GM18861 (cell line): ENCODE measurements around the gene ZFYVE28.

Experiments used
- ATAC-seq: cut with Tn5 transposase; IDR thresholded peaks from one replicate; pipeline ENCODE4 v1.9.1; 2021; ENCODE audit not compliant: unreplicated experiment

Gene ZFYVE28

DNA sequence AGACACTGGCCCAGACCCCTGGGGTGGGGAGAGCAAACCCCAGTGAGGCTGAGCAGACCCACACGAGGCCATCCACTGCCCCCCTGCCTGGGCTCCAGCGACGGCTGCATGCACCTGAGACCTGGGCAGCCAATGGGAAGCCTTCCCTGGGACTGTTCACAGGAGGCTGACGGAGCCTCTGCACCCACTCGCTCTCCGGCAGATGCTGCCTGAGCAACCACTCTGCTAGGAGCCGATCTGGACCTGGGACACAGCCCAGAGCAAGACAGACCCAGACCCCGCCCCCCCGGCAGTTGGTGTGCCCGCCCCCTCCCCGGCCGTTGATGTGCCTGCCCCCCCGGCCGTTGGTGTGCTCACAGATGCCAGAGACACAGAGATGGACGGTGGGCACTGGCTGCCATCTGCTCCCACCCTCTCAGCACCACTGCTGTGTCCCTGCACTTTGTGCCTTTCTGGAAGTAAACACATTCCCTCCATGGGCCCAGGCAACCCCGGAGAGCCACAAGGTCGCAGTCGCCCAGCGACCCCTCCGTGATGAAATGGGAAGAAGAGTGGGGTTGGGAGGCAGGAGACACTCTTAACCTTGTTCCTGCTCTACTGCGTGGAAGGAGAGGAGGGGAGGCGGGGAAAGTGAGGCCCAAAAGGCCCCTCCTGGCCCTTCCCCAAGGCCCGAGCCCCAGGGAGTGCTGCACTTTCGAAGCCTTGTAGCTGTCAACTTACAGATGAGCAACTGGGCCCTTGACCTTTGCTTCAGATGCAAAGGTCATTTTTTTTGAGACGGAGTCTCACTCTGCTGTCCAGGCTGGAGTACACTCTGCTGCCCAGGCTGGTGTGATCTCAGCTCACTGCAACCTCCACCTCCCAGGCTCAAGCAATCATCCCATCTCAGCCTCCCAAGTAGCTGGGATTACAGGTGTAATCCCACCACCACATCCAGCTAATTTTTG is 62.0 kb downstream of the ZFYVE28 start:
- no peak for ATAC-seq

DNA sequence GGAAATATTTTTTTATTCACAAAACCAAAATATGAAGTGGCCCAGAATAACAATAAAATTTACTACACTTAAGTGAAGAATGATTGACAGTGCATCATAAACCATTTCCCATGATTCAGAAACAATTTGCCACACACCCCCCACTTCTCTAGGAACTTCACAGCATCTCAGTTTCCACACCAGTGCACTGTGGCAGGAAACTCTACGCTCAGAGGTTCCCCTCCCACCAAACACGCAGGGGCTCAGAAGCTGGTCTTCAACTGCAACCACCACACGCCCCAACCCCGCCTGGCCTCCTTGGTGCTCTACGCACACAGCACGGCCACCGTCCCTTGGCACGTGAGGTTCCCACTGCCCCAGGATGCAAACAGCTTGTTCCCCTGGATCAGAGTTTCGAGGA is 63.7 kb downstream of the ZFYVE28 start:
- no peak for ATAC-seq

DNA sequence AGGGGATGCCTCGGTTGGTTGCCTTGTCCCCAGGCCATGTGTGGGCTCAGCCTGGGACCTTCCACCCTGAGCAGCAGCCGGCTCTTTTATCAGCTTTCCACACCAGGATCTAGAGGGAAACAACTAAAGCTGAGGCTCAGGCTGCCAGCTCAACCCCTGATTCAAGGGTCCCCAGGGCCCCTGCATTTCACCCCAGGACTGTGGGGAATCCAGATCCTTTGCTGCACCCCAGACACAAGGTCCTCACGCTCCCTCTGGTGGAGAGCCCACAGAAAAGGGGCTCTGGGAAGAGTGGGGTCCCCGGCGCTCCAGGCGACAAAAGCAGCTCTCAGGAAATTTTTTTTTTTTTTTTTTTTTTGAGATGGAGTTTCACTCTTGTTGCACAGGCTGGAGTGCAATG is 64.3 kb downstream of the ZFYVE28 start:
- no peak for ATAC-seq

DNA sequence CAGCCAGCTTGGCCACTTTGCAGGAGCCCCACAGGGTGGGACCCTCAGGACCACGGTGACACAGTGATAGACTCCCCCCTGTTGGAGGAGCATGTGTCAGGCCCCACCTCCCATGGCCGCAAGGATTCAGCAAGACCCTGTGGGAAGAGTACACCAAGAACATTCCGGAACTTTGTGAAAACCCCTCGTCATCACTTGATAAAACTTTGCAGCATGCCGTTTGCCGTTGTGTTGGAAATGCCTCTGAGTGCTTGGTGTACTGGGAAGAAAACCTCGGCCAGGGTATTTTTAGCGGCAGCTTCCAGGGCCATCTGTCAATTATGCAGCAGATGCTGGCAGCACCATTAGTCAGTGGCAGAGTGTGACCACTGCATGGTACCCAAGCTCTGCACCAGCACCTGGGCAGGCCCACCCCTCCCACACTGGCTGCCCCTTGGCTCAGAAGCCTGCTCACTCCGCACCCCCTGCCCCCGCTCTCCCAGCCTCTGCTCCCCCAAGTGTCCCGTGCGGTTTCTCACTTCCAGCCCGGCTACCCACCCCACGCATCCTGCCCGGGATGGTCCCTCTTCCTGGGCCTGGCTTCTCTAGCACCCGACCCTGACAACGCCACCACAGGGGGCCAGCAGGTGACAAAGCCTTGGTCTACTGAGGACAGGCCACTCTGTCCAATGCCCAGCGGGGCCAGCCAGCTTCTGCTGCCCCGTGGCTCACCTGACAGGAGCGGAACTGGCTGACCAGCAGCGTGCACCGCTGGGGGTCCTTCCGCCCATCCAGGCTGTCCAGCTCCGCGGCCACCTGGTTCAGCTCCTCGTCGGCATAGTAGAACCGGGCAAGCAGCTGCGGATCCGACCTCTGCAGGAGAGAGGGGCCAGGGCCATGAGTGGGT is 65.0 kb downstream of the ZFYVE28 start:
- ATAC-seq: no peak

DNA sequence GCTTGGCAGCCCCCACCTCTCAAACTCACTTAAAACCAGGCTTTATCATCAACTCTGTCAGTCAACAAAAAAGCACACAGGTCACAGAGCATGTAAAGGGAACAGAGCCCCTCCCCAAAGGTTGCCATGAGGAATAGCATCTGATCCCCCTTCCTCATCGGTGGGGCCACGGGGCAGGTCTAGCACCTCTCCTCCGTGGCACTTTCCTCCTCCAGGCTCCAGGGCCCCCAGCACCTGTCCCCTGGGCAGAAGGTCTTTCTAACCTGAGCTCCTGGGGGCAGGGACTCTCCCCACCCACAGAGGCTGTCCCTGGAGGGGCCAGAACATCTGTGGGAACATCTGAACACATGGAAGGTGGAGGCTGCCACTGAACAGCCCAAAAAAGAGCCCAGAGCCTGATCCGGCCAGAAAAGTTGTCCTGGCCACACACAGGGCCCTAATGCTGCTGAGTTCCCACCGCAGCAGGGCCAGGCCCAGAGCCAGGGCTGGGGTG is 65.7 kb downstream of the ZFYVE28 start:
- ATAC-seq: no peak

DNA sequence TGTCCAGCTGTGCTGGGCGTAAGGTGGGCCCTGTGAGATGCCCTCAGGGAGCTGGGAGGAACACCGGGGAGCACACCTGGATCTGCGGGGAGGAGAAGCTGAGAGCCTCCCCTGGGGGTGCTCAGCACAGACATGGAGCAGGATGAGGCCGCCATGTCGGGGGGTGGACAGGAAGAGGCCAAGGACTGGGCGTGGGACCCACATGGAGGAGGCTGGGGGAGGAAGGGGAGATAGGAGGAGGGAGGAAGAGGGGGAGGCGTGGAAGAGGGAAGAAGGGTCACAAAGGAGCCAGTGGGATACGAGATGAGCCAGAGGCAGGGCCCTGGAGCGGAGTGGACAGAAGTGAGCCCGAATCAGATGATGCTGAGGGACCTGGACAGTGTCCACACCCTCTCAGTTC is 66.3 kb downstream of the ZFYVE28 start:
- no peak for ATAC-seq

DNA sequence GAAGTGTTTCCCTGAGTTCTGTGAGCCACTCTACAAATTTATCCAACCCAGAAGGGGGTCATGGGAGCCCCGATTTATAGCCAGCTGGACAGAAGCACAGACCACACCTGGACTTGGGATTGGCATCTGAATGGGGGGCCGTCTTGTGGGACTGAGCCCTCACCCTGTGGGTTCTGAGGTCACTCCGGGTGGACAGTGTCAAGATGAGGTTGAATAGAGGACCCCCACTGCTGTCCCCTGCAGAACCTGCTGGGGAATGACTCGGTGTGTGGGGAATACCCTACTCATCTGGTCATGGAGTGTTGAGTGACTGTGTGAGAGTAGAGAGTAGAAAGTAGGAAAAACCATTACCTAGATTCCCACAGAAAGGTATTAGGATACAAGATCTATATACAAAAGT is 67.5 kb downstream of the ZFYVE28 start:
- no peak for ATAC-seq

DNA sequence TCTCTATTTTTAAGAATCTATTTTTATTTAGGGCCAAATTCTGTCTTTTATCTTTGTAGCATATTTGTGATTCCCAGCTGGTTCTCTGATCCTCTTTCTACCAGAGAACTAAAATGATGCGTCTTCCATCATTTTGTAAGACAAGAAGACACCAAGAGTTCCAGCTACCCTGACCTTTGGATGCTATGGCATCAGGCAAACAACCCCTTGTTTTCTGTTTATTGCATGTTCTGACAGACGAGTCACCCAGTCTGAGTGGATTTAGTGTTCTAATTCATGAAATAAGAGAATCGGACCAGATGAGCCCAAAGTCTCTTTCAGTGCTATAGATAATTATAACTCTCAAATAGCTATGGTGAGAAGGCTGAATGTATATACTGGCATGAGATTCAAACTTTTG is 69.7 kb downstream of the ZFYVE28 start:
- ATAC-seq: no peak

DNA sequence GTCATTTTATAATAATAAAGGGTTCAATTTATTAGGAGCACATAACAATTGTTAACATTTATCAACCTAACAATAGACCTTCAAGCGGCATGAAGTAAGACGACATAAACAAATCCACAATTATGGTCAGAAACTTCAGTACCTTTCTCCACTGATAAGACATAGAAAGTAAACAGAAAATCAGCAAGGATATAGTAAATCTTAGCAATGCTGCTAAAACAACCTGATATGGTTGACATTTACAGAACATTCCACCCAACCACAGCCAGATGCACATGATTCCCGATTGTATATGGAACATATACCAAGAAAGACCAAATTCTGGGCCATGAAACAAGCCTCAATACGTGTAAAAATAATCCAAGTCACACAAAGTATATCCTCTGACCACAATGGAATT is 71.3 kb downstream of the ZFYVE28 start:
- ATAC-seq: no peak

DNA sequence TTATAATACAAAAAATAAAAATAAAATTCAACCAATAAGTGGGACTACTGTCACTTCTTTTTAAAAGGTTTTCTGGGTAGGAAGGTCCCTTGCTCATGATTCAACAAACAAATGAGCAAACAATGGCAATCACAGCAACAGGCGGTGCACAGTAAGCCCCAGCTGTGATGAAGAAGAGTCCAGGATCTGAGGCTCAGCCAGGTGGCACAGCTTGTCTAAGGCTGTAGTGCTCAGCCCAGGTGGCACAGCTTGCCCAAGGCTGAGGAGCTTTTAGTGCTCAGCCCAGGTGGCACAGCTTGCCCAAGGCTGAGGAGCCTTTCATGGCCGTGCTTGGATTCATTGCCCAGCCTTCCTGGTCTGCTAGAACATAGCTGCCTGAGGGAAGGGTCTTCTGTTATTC is 75.0 kb downstream of the ZFYVE28 start:
- ATAC-seq: no peak

DNA sequence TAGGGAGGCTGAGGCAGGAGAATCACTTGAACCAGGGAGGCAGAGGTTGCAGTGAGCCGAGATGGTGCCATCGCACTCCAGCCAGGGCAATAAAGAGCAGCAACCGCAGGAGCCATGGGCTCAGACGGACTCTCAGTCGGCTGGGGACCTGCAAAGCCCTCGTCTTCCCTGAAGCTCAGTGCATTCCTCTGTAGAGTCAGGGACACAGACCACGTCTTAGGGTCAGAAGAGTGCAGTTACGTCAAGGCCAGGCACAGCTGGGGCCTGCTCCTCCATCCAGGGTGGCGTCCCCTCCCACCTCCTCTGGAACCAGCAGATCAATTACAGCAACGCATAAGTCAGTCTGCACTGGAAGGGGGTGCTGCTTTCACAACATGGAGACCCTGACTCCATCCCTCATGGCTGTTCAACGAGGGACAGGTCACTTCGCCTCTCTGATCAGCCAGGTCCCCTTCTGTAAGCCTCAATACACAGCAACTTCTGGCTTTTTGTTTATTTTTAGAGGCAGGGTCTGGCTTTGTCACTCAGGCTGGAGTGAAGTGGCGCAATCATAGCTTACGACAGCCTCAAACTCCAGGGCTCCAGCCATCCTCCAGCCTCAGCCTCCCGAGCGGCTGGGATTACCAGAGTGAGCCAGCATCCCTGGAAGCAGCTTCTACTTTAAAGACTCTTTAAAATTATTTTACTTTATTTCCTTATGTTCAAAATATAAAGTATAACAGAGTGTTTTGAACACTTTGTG is 76.4 kb downstream of the ZFYVE28 start:
- ATAC-seq: no peak

DNA sequence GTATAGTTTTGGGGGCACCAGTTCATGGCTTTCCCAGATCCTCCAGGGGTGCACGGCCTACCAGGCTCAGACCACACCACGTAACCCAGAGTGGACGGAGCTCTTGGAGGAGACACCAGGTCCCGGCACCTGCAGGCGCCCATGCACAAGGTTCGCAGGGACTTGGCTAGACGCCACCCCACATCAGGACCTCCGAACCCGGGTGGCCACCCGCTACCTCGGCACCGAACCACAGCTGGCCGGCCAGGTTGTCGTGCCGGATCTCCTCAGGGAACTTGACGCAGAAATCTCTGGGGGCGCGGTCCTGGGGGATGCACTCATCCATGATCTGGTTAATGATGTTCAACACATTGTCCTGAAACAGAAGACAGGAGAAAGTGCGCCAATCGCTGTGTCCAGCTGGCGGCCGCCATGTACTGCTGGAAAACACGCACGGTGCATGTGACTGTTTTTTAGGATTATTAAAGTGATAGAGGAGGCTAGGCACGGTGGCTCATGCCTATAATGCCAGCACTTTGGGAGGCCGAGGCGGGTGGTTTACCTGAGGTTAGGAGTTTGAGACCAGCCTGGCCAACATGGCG is 77.1 kb downstream of the ZFYVE28 start:
- ATAC-seq: no peak

DNA sequence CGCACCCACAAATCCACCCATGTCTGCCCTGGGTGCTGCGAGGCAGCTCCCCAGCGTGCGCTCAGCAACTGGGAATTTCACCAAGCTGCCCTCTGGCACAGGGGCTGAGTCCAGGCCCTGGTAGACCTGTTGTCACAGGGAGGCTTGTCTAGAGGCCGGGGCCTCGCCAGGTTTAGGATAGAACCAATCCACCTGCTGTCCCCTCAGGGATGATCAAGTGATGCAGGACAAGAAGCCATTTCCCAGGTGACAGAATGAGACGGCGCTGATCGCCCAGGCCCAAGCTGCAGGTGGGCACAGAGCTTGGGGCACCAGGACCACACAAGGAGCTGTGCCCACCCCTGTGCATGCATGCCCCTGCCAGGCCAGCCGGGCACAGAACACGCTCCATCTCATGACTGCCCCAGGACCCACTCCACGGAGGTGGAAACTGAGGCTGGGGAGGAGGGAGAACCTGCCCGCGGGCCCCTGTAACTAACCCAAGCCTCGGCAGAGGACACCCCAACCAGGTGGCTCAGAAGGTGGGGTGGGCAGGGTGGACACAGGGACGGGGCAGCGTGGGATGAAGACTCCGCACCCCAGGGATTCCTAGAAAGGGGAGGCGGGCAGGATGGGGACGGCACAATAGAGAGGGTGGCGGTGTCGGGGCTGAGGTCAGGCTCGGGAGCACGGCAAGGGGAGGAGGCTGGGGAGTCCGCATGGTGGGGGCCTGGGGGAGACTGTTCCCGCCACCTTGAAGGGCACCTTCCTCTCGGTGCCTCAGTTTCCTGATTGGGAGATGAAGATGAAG is 78.0 kb downstream of the ZFYVE28 start:
- ATAC-seq: no peak

DNA sequence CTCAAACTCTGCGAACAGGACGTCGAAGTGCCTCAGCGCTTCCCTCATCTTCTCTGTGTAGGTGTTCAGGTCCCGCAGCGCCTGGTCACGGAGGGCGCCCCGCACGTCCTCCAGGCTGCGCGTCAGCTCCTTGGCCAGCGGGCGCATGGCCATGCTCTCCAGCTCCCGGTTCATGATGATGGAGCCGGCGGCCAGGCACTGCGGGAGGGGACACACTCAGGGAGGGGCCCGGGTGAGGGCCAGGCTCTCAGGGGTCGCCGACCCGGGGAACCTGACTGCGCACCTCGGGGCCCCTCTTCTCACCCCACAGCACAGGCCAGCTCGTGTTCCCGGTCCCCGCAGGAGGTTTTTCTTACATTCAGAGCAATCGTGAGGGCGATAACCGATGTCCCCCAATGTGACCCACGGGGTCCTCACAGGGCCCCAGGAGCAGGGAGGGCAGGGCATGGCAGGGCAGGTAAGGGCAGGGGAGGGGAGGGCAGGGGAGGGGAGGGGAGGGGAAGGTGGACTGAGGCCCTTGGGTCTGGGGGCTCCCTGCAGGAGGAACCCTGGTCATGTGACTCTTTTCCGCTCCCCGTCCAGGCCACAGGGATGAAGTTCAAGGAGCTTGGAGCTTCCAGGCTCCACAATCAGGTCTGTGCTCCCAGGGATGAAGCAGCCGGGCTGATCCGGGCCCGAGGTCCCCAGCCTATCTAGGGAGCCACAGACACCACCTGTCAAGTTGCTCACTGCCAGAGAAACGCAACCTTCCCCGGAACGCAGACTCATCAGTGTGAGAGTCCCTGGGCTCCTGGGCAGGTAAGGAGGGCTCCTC is 78.8 kb downstream of the ZFYVE28 start:
- no peak for ATAC-seq

DNA sequence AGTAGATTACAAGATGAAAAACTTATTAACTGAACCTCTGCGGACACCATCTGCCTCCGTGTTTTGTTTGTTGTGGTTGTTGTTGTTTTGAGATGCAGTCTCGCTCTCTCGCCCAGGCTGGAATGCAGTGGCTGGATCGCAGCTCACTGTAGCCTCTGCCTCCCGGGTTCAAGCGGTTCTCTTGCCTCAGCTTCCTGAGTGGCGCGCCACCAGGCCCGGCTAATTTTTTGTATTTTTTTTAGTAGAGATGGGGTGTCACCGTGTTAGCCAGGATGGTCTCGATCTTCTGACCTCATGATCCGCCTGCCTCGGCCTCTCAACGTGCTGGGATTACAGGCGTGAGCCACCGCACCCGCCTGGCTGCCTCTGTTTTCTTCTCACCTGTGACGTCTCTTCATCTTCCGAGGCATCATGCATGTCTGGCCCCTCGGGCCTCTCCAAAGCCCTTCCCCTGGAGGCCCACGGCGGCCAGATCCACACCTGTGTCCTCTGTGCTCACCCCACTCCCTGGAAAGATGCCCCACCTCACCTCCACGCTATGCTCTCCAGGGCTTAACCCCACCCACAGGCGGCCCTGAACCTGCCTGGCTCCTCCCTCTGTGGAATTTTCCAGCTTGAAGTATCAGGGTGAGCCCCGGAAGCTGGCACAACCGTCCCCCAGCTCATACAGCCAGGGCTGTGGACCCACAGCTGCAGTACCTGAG is 79.5 kb downstream of the ZFYVE28 start:
- no peak for ATAC-seq

DNA sequence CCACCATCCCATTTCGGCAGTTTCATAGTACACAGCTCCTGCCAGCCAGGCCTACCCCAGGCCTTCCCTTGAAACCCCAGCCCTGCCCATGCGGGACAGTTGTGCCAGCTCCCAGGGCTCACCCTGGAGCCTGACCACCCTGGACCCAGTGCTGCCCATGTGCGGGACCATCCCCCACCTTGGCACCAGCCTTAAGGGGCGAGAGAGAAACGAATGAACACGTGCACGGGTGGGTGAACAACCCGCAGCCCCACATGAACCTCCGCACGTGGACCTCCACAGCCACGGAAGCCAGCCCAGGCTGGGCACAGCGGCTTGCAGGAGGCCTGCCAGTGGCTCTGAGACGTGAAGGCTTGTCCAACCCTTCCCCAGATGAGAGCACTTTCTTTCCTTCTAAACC is 80.5 kb downstream of the ZFYVE28 start:
- ATAC-seq: no peak

DNA sequence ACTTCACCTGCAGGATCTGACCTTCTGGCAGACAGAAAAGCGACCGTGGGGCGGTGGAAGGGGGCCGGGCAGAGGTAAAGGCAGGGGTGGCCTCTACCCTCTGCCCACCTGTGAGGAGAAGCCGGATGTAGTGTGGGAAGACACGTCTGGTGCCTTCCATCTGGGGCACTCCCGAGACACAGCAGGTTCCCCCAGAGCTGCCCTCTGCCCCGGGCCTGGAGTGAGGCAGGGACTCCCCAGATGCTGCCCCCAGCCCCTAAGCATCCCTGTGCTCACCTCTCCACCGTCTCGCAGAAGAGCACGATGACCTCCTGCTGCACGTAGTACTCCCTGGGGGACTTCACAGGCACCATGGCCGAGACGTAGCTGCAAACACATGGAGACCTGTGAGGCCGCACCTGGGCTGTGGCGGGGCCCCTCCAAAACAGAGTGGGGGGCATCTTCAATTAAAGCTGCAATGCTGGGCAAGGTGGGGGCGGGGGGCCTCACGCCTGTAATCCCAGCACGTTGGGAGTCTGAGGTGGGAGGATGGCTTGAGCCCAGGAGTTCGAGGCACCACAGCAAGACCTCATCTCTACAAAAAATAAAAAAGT is 81.2 kb downstream of the ZFYVE28 start:
- ATAC-seq: no peak

DNA sequence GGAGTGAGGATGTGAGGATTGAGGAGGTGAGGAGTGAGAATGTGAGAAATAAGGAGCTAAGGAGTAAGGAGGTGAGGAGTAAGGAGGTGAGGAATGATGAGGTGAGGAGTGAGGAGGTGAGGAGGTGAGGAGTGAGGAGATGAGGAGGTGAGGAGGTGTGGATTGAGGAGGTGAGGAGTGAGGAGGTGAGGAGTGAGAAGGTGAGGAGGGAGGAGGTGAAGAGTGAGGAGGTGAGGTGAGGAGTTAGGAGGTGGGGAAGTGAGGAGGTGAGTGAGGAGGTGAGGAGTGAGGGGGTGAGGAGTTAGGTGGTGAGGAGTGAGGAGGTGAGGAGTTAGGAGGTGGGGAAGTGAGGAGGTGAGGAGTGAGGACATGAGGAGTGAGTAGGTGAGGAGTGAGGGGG is 81.8 kb downstream of the ZFYVE28 start:
- no peak for ATAC-seq
